ENCODE results near the gene MANBA. TPM values are rescaled to one million over a fixed set of nuclear protein-coding genes. Genes with fewer than 3 reads are reported as not detected.

MANBA gene
- total and polyA plus RNA-seq, 12 donors = 8.9 to 47.7 (median 27.7) TPM

DNA sequence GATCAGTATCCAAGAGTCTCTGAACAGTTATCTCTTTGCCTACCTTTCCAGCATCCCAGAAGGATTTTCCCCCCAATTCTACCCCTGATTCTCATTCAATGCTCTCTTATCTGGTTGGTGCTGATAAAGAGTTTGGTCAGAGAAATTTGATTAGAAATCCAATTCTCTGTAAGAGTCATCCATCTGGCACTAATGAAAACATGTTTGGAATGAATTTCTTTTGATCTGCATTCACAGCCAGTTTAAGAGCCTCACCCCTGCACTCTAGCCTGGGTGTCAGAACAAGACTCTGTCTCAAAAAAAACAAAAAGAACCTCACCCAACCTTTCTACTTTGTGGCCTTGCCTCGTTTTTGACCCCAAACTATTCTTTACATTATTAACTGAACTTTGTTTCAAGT is 122.1 kb downstream of the MANBA start:
- H3K4me1 ChIP-seq = peaks cover 0 to 2% (median 0%) of the 10 kb centered on the region in 9 donors
- intact Hi-C loops (cut with DNase I) = no loop called here
- H3K9me3 ChIP-seq = no peaks in the 10 kb centered on the region
- WGBS, 2 donors = 63% methylated on average over 1 of the region's 1 CpG
- H3K27ac ChIP-seq = no peak overlapping the region
- H3K36me3 ChIP-seq = peaks cover 0 to 63% (median 4%) of the 10 kb centered on the region in 9 donors
- TF ChIP-seq, protein P1, sequence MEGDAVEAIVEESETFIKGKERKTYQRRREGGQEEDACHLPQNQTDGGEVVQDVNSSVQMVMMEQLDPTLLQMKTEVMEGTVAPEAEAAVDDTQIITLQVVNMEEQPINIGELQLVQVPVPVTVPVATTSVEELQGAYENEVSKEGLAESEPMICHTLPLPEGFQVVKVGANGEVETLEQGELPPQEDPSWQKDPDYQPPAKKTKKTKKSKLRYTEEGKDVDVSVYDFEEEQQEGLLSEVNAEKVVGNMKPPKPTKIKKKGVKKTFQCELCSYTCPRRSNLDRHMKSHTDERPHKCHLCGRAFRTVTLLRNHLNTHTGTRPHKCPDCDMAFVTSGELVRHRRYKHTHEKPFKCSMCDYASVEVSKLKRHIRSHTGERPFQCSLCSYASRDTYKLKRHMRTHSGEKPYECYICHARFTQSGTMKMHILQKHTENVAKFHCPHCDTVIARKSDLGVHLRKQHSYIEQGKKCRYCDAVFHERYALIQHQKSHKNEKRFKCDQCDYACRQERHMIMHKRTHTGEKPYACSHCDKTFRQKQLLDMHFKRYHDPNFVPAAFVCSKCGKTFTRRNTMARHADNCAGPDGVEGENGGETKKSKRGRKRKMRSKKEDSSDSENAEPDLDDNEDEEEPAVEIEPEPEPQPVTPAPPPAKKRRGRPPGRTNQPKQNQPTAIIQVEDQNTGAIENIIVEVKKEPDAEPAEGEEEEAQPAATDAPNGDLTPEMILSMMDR (IDR thresholded peaks at IDR 0.05) = no peak
- DNase-seq = no peak
- no peak for ATAC-seq
- no peak overlapping the region for H3K4me3 ChIP-seq
- no peaks in the 10 kb centered on the region for H3K27me3 ChIP-seq

- TF ChIP-seq, protein P1 (IDR thresholded peaks at IDR 0.05) = no peak
- DNase-seq = no peak
- no peaks in the 10 kb centered on the region for H3K9me3 ChIP-seq
- H3K27ac ChIP-seq = no peak overlapping the region
- WGBS, 2 donors = 83 to 90% methylated on average over 3 of the region's 3 CpGs
- H3K4me3 ChIP-seq = no peak overlapping the region
- peaks cover 0 to 73% (median 4%) of the 10 kb centered on the region in 9 donors for H3K36me3 ChIP-seq
- H3K27me3 ChIP-seq = no peaks in the 10 kb centered on the region
- intact Hi-C loops (cut with DNase I) = no loop called here
- H3K4me1 ChIP-seq = peaks cover 0 to 7% (median 0%) of the 10 kb centered on the region in 9 donors
- ATAC-seq = no peak
Observed at GRCh38 chr4:102637391-102637790, 123.4 kb downstream of the MANBA start.

- no peaks in the 10 kb centered on the region for H3K27me3 ChIP-seq
- intact Hi-C loops (cut with DNase I) = no loop called here
- peaks cover 0 to 5% (median 0%) of the 10 kb centered on the region in 9 donors for H3K4me1 ChIP-seq
- ATAC-seq = no peak
- no peak overlapping the region for H3K27ac ChIP-seq
- TF ChIP-seq, protein P1 (IDR thresholded peaks at IDR 0.05) = no peak
- no peak overlapping the region for H3K4me3 ChIP-seq
- no peaks in the 10 kb centered on the region for H3K9me3 ChIP-seq
- WGBS, 2 donors = 78 to 79% methylated on average over 6 of the region's 6 CpGs
- no peak for DNase-seq
- peaks cover 0 to 74% (median 0%) of the 10 kb centered on the region in 9 donors for H3K36me3 ChIP-seq
Observed at GRCh38 chr4:102633100-102633499, 127.7 kb downstream of the MANBA start.

- peak in 1 of 8 donors; percentile 16 for ATAC-seq
- Histone ChIP-seq H3K27me3 (no peaks in the 10 kb centered on the region), H3K4me3 (no peak overlapping the region), H3K4me1 (peaks cover 0 to 5% (median 0%) of the 10 kb centered on the region in 9 donors), H3K36me3 (peaks cover 0 to 69% (median 0%) of the 10 kb centered on the region in 9 donors), H3K27ac (peak overlapping the region in 4 of 10 donors; percentile 0 to 46 (median 44)), H3K9me3 (no peaks in the 10 kb centered on the region)
- TF ChIP-seq, protein P1 (IDR thresholded peaks at IDR 0.05) = no peak
- DNase-seq = no peak
- intact Hi-C loops (cut with DNase I) = no loop called here
- WGBS, 2 donors = 54% methylated on average over 6 of the region's 6 CpGs
Observed at GRCh38 chr4:102632241-102633065, 128.3 kb downstream of the MANBA start.

Measured in heart right ventricle (tissue), 16 donors.